Tracheal epithelial cell (primary cell): ENCODE data around the gene RPL39L. TPM values are rescaled to one million over a fixed set of nuclear protein-coding genes. Genes with fewer than 3 reads are reported as not detected.

Experiments used
- total RNA-seq: library from RNA; depleted of rRNA; stranded (reverse); fragments of >200 nt; gene quantifications from 2 replicates; pipeline ENCODE4 v1.2.1, GENCODE V29; 2014

RPL39L gene
- 15.7 and 20.7 TPM in 2 replicates for total RNA-seq

GRCh38 chr3:187139126-187139894 lies at the start of gene RPL39L:
Gene RPL39L (minus strand): TSS chr3:187139496. CDS start chr3:187121300, 18,196 bp downstream.

Other genes starting within 250 kb of the RPL39L start
- 8.7 and 18.5 TPM in 2 replicates for gene ST6GAL1, start 209.0 kb downstream of the RPL39L start, total RNA-seq
- not detected in 2 replicates for gene RTP1, start 58.0 kb upstream of the RPL39L start, total RNA-seq
- gene MASP1, start 152.2 kb upstream of the RPL39L start, total RNA-seq = under 0.01 TPM in 1 of 2 replicates, not detected in the other
- 0.48 TPM in 1 of 2 replicates, not detected in the other for gene RTP4, start 228.9 kb upstream of the RPL39L start, total RNA-seq